Mucosa of stomach (tissue), 1 donor: ENCODE data around the gene DUSP3.

Experiments
- H3K27me3 ChIP-seq: one replicate; pipeline ENCODE4 v1.7.0; 2013; ENCODE audit warnings: mild to moderate bottlenecking, low read length; ENCODE audit not compliant: control insufficient read depth, insufficient read depth
- H3K36me3 ChIP-seq: one replicate; pipeline ENCODE4 v1.7.0; 2013; ENCODE audit warnings: low read length; ENCODE audit not compliant: control insufficient read depth, insufficient read depth
- H3K4me1 ChIP-seq: one replicate; pipeline ENCODE4 v1.7.0; 2013; ENCODE audit warnings: mild to moderate bottlenecking, low read length; ENCODE audit not compliant: control insufficient read depth, insufficient read depth
- H3K4me3 ChIP-seq: one replicate; pipeline ENCODE4 v1.7.0; 2013; ENCODE audit warnings: low read length
- H3K9ac ChIP-seq: one replicate; pipeline ENCODE4 v1.7.0; 2013; ENCODE audit warnings: mild to moderate bottlenecking, low read length, moderate library complexity
- H3K9me3 ChIP-seq: one replicate; pipeline ENCODE4 v1.7.0; 2013; ENCODE audit warnings: mild to moderate bottlenecking, low read length, moderate library complexity; ENCODE audit not compliant: control insufficient read depth
- donor health status: Pancreatic carcinoma.

DUSP3 gene

GRCh38 chr17:43814026-43814425, 35.2 kb upstream of the DUSP3 start:
- H3K4me3 ChIP-seq: no peak overlapping the region
- no peaks in the 10 kb centered on the region for H3K36me3 ChIP-seq
- no peaks in the 10 kb centered on the region for H3K4me1 ChIP-seq

GRCh38 chr17:43813386-43813785, 34.6 kb upstream of the DUSP3 start:
- Histone ChIP-seq H3K4me3 (no peak overlapping the region), H3K9ac (no peak overlapping the region), H3K36me3 (no peaks in the 10 kb centered on the region), H3K4me1 (no peaks in the 10 kb centered on the region), H3K27me3 (no peaks in the 10 kb centered on the region), H3K9me3 (no peaks in the 10 kb centered on the region)

More at GRCh38 chr17:43814026-43814425, 35.2 kb upstream of the DUSP3 start:
- Histone ChIP-seq H3K27me3 (no peaks in the 10 kb centered on the region), H3K9ac (no peak overlapping the region), H3K9me3 (no peaks in the 10 kb centered on the region)

GRCh38 chr17:43812396-43813265, 33.9 kb upstream of the DUSP3 start:
- Histone ChIP-seq H3K27me3 (no peaks in the 10 kb centered on the region), H3K36me3 (no peaks in the 10 kb centered on the region), H3K4me1 (no peaks in the 10 kb centered on the region), H3K4me3 (no peak overlapping the region), H3K9me3 (no peaks in the 10 kb centered on the region), H3K9ac (no peak overlapping the region)

- Histone ChIP-seq H3K27me3 (no peaks in the 10 kb centered on the region), H3K9ac (no peak overlapping the region), H3K9me3 (no peaks in the 10 kb centered on the region), H3K36me3 (no peaks in the 10 kb centered on the region), H3K4me3 (no peak overlapping the region), H3K4me1 (no peaks in the 10 kb centered on the region)
Observed at GRCh38 chr17:43810823-43811222, 32.0 kb upstream of the DUSP3 start.

- no peaks in the 10 kb centered on the region for H3K4me1 ChIP-seq
- no peaks in the 10 kb centered on the region for H3K9me3 ChIP-seq
- H3K4me3 ChIP-seq: no peak overlapping the region
- no peak overlapping the region for H3K9ac ChIP-seq
- no peaks in the 10 kb centered on the region for H3K27me3 ChIP-seq
- no peaks in the 10 kb centered on the region for H3K36me3 ChIP-seq
Observed at GRCh38 chr17:43810226-43810715, 31.5 kb upstream of the DUSP3 start.

GRCh38 chr17:43809121-43809520, 30.3 kb upstream of the DUSP3 start:
- H3K36me3 ChIP-seq: no peaks in the 10 kb centered on the region
- H3K4me1 ChIP-seq: no peaks in the 10 kb centered on the region
- H3K9me3 ChIP-seq: no peaks in the 10 kb centered on the region
- H3K4me3 ChIP-seq: no peak overlapping the region
- no peaks in the 10 kb centered on the region for H3K27me3 ChIP-seq
- no peak overlapping the region for H3K9ac ChIP-seq

GRCh38 chr17:43808076-43808475, 29.3 kb upstream of the DUSP3 start:
- H3K36me3 ChIP-seq: no peaks in the 10 kb centered on the region
- H3K9me3 ChIP-seq: no peaks in the 10 kb centered on the region
- no peaks in the 10 kb centered on the region for H3K4me1 ChIP-seq
- H3K27me3 ChIP-seq: no peaks in the 10 kb centered on the region
- H3K4me3 ChIP-seq: no peak overlapping the region
- no peak overlapping the region for H3K9ac ChIP-seq

GRCh38 chr17:43805117-43805516, 26.3 kb upstream of the DUSP3 start:
- Histone ChIP-seq H3K9ac (no peak overlapping the region), H3K36me3 (no peaks in the 10 kb centered on the region), H3K4me3 (no peak overlapping the region), H3K9me3 (no peaks in the 10 kb centered on the region), H3K27me3 (no peaks in the 10 kb centered on the region), H3K4me1 (no peaks in the 10 kb centered on the region)

GRCh38 chr17:43803758-43804157, 25.0 kb upstream of the DUSP3 start:
- no peak overlapping the region for H3K4me3 ChIP-seq
- H3K9ac ChIP-seq: no peak overlapping the region
- H3K9me3 ChIP-seq: no peaks in the 10 kb centered on the region
- H3K36me3 ChIP-seq: no peaks in the 10 kb centered on the region
- H3K4me1 ChIP-seq: no peaks in the 10 kb centered on the region
- H3K27me3 ChIP-seq: no peaks in the 10 kb centered on the region

- Histone ChIP-seq H3K4me1 (no peaks in the 10 kb centered on the region), H3K4me3 (no peak overlapping the region), H3K9ac (no peak overlapping the region), H3K9me3 (no peaks in the 10 kb centered on the region), H3K27me3 (no peaks in the 10 kb centered on the region), H3K36me3 (no peaks in the 10 kb centered on the region)
Observed at GRCh38 chr17:43801844-43802243, 23.1 kb upstream of the DUSP3 start.

GRCh38 chr17:43800736-43801135, 22.0 kb upstream of the DUSP3 start:
- Histone ChIP-seq H3K27me3 (no peaks in the 10 kb centered on the region), H3K9ac (no peak overlapping the region), H3K4me3 (no peak overlapping the region), H3K4me1 (no peaks in the 10 kb centered on the region), H3K36me3 (no peaks in the 10 kb centered on the region), H3K9me3 (no peaks in the 10 kb centered on the region)

- no peaks in the 10 kb centered on the region for H3K27me3 ChIP-seq
- no peaks in the 10 kb centered on the region for H3K9me3 ChIP-seq
- no peak overlapping the region for H3K9ac ChIP-seq
- no peak overlapping the region for H3K4me3 ChIP-seq
- H3K4me1 ChIP-seq: no peaks in the 10 kb centered on the region
- no peaks in the 10 kb centered on the region for H3K36me3 ChIP-seq
Observed at GRCh38 chr17:43799047-43799446, 20.3 kb upstream of the DUSP3 start.
